Keratinocyte (primary cell): ENCODE measurements around the gene BET1L. TPM values are rescaled to one million over a fixed set of nuclear protein-coding genes. Genes with fewer than 3 reads are reported as not detected.

ENCODE experiments used
- DNase-seq: peaks from one replicate; pipeline ENCODE4 v3.0.0-alpha.2; 2011; ENCODE audit warnings: low read depth, missing footprints, low spot score
- FAIRE-seq: peaks from 2 replicates; lab custom pipeline; 2011; peaks lifted over from hg19 to GRCh38; lab: Jason Lieb, UNC
- H2AFZ ChIP-seq: 2 replicates; pipeline ENCODE4 v1.6.0; 2012; ENCODE audit warnings: low read length, control low read depth, inconsistent platforms; ENCODE audit not compliant: control insufficient read depth
- H3K27ac ChIP-seq: 2 replicates; pipeline ENCODE4 v1.5.1; 2011; ENCODE audit warnings: low read length; ENCODE audit not compliant: control insufficient read depth, insufficient read depth
- H3K27me3 ChIP-seq: 3 replicates; pipeline ENCODE4 v1.6.0; 2011; ENCODE audit warnings: low read length; ENCODE audit not compliant: control insufficient read depth, insufficient read depth; ENCODE audit errors: extremely low read depth
- H3K36me3 ChIP-seq, 2 experiments: 2 replicates in 1 of 2; 3 replicates in 1 of 2; pipeline ENCODE4 v1.5.1; 2011; ENCODE audit warnings: low read length in 2 of 2, mild to moderate bottlenecking in 1 of 2; ENCODE audit not compliant: control insufficient read depth in 2 of 2, insufficient read depth in 2 of 2; ENCODE audit errors: extremely low read depth in 1 of 2
- H3K4me1 ChIP-seq: 3 replicates; pipeline ENCODE4 v1.5.1; 2011; ENCODE audit warnings: low read length; ENCODE audit not compliant: control insufficient read depth, insufficient read depth; ENCODE audit errors: extremely low read depth
- H3K4me2 ChIP-seq: 3 replicates; pipeline ENCODE4 v1.6.0; 2011; ENCODE audit warnings: low read depth, low read length; ENCODE audit not compliant: control insufficient read depth, insufficient read depth; ENCODE audit errors: extremely low read depth
- H3K4me3 ChIP-seq, 3 experiments: fragments of 200-600 bp in 1 of 3; sonication (generic) in 1 of 3; 2 replicates in 2 of 3; 3 replicates in 1 of 3; pipeline ENCODE4 v1.5.1; 2011 to 2016; ENCODE audit warnings: low read length in 3 of 3, mild to moderate bottlenecking in 3 of 3, control low read depth in 2 of 3, inconsistent platforms in 1 of 3, low read depth in 1 of 3, mixed read lengths in 1 of 3, mixed run types in 1 of 3, moderate library complexity in 1 of 3; ENCODE audit not compliant: control insufficient read depth in 2 of 3, insufficient read depth in 2 of 3; ENCODE audit errors: extremely low read depth in 1 of 3
- H3K79me2 ChIP-seq: 2 replicates; pipeline ENCODE4 v1.6.0; 2012; ENCODE audit warnings: low read length; ENCODE audit not compliant: control insufficient read depth, insufficient read depth
- H3K9ac ChIP-seq: 3 replicates; pipeline ENCODE4 v1.6.0; 2011; ENCODE audit warnings: low read length; ENCODE audit not compliant: control insufficient read depth, insufficient read depth; ENCODE audit errors: extremely low read depth
- H3K9me1 ChIP-seq: 3 replicates; pipeline ENCODE4 v1.6.0; 2011; ENCODE audit warnings: low read length; ENCODE audit not compliant: control insufficient read depth, insufficient read depth; ENCODE audit errors: extremely low read depth
- H3K9me3 ChIP-seq: 2 replicates; pipeline ENCODE4 v1.5.1; 2012; ENCODE audit warnings: low read depth, low read length; ENCODE audit not compliant: control insufficient read depth
- H4K20me1 ChIP-seq: 3 replicates; pipeline ENCODE4 v1.6.0; 2011; ENCODE audit warnings: low read length; ENCODE audit not compliant: control insufficient read depth, insufficient read depth; ENCODE audit errors: extremely low read depth
- CTCF ChIP-seq, 3 experiments: IDR thresholded peaks in 1 of 3; conservative IDR thresholded peaks in 1 of 3; optimal IDR thresholded peaks in 1 of 3; 2 replicates in 2 of 3; 3 replicates in 1 of 3; pipeline versions ENCODE3 to v1.5.1; 2011; ENCODE audit warnings: low read length in 3 of 3, mild to moderate bottlenecking in 3 of 3, moderate library complexity in 2 of 3, control low read depth in 1 of 3, inconsistent platforms in 1 of 3; ENCODE audit not compliant: insufficient read depth in 2 of 3; ENCODE audit errors: extremely low read depth in 1 of 3
- EZH2 ChIP-seq: IDR thresholded peaks from one replicate; pipeline ENCODE4 v1.6.1; 2012; ENCODE audit warnings: inconsistent platforms, mild to moderate bottlenecking, low read length, moderate library complexity
- dilution Hi-C: fragments of 300-500 bp; cut with MboI; formaldehyde crosslinking; loops from one replicate; pipeline ENCODE4 v1.7.0; 2020; ENCODE audit warnings: low sequenced_read_pairs; ENCODE audit not compliant: extremely low pct_ligation_motif_present
- polyA plus RNA-seq, 5 experiments: library from polyadenylated mRNA; depleted of rRNA in 3 of 5; stranded (reverse) in 3 of 5; stranded (forward) in 1 of 5; unstranded in 1 of 5; fragments of >200 nt; gene quantifications; 1 replicate in 1 of 5; 2 replicates in 3 of 5; 3 replicates in 1 of 5; pipeline versions ENCODE4 v1.2.1 to v1.2.3, GENCODE V29; 2011 to 2012; ENCODE audit warnings: missing spikeins in 2 of 5, low read depth in 1 of 5, low replicate concordance in 1 of 5

The BET1L gene
- polyA plus RNA-seq, 1 donor (not counting 4 experiments of a cell fraction or from before 2014, with no cell fraction given), result 27.0 TPM

GRCh38 chr11:236774-237767 lies 29.9 kb upstream of the BET1L start, which contains the start of gene PSMD13:
TSS of gene PSMD13 (plus strand) at chr11:236976. CDS start at chr11:237050, 74 bp downstream.
- H3K27ac ChIP-seq, result peak within 1 kb of the TSS; percentile 99
- H4K20me1 ChIP-seq, result no peaks in the 10 kb centered on the region
- peak within 1 kb of the TSS; percentile 91 for H2AFZ ChIP-seq
- peak within 1 kb of the TSS; percentile 97 to 99 (median 98) for H3K4me3 ChIP-seq
- dilution Hi-C loops, result no loop called here
- TF ChIP-seq EZH2, result no peak
- TF ChIP-seq CTCF (optimal IDR thresholded peaks at IDR 0.05 in 1 of 3, IDR thresholded peaks at IDR 0.05 in 1 of 3, conservative IDR thresholded peaks at IDR 0.05 in 1 of 3; ENCODE audit: extremely low read depth in 1 of 3, insufficient read depth in 2 of 3, low read length in 3 of 3), result no peak
- H3K9me1 ChIP-seq, result no peaks in the 10 kb centered on the region
- H3K9ac ChIP-seq, result peak within 1 kb of the TSS; percentile 92
- DNase-seq (no peak), FAIRE-seq (peak; percentile 34)
- H3K36me3 ChIP-seq, result peaks cover 13 to 16% of the 10 kb centered on the region in 2 experiments
- H3K4me2 ChIP-seq, result peak within 1 kb of the TSS; percentile 100
- no peaks in the 10 kb centered on the region for H3K27me3 ChIP-seq
- H3K4me1 ChIP-seq, result peaks cover 12% of the 10 kb centered on the region
- H3K9me3 ChIP-seq, result no peaks in the 10 kb centered on the region
- peaks cover 58% of the 10 kb centered on the region for H3K79me2 ChIP-seq

GRCh38 chr11:235997-236773 lies 29.0 kb upstream of the BET1L start, which contains the start of gene SIRT3:
TSS of gene SIRT3 (minus strand) at chr11:236342. CDS start at chr11:236328, 14 bp downstream.
- peak within 1 kb of the TSS; percentile 92 for H3K9ac ChIP-seq
- H3K4me3 ChIP-seq, result peak within 1 kb of the TSS; percentile 97 to 99 (median 98)
- FAIRE-seq, result no peak
- H3K4me1 ChIP-seq, result peaks cover 12% of the 10 kb centered on the region
- H3K27ac ChIP-seq, result peak within 1 kb of the TSS; percentile 99
- dilution Hi-C loops, result no loop called here
- no peaks in the 10 kb centered on the region for H3K9me1 ChIP-seq
- no peaks in the 10 kb centered on the region for H3K9me3 ChIP-seq
- H4K20me1 ChIP-seq, result no peaks in the 10 kb centered on the region
- TF ChIP-seq CTCF (optimal IDR thresholded peaks at IDR 0.05 in 1 of 3, IDR thresholded peaks at IDR 0.05 in 1 of 3, conservative IDR thresholded peaks at IDR 0.05 in 1 of 3; ENCODE audit: extremely low read depth in 1 of 3, insufficient read depth in 2 of 3, low read length in 3 of 3) (no peak), EZH2 (no peak)
- H3K27me3 ChIP-seq, result no peaks in the 10 kb centered on the region
- H3K36me3 ChIP-seq, result peaks cover 5 to 9% of the 10 kb centered on the region in 2 experiments
- peak within 1 kb of the TSS; percentile 100 for H3K4me2 ChIP-seq
- peaks cover 49% of the 10 kb centered on the region for H3K79me2 ChIP-seq
- DNase-seq, result no peak
- peak within 1 kb of the TSS; percentile 91 for H2AFZ ChIP-seq
